H1 (cell line): ENCODE measurements around the gene FHIT.

Source experiments
- BCL11A ChIP-seq, 2 experiments: IDR thresholded peaks; one replicate each; pipeline ENCODE4 v1.6.1; 2011; ENCODE audit warnings: low read depth in 2 of 2, low read length in 2 of 2, mild to moderate bottlenecking in 2 of 2
- EP300 ChIP-seq, 2 experiments: IDR thresholded peaks; 1 replicate in 1 of 2; 2 replicates in 1 of 2; pipeline ENCODE4 v1.6.1; 2011 to 2012; ENCODE audit warnings: low read depth in 2 of 2, low read length in 2 of 2, mild to moderate bottlenecking in 2 of 2, borderline replicate concordance in 1 of 2, inconsistent platforms in 1 of 2, moderate library complexity in 1 of 2
- GABPA ChIP-seq: IDR thresholded peaks from 2 replicates; pipeline ENCODE4 v1.6.1; 2011; ENCODE audit warnings: mild to moderate bottlenecking, low read length, moderate library complexity, borderline replicate concordance; ENCODE audit not compliant: insufficient read depth
- NRF1 ChIP-seq: IDR thresholded peaks from 2 replicates; pipeline ENCODE4 v1.6.1; 2011; ENCODE audit warnings: mild to moderate bottlenecking, low read depth, low read length, improper control_type of control experiment
- POLR2A ChIP-seq, 2 experiments: IDR thresholded peaks; 1 replicate in 1 of 2; 2 replicates in 1 of 2; pipeline ENCODE4 v1.6.1; 2011; ENCODE audit warnings: low read depth in 2 of 2, low read length in 2 of 2, mild to moderate bottlenecking in 2 of 2; ENCODE audit errors: control extremely low read depth in 1 of 2
- SIX5 ChIP-seq: IDR thresholded peaks from 2 replicates; pipeline ENCODE4 v1.6.1; 2011; ENCODE audit warnings: mild to moderate bottlenecking, low read depth, low read length
- TF ChIP-seq, protein P1 (sequence below), 3 experiments: IDR thresholded peaks; 1 replicate in 2 of 3; 2 replicates in 1 of 3; pipeline versions ENCODE4 v1.5.1 to v1.6.1; 2011; ENCODE audit warnings: low read length in 3 of 3, mild to moderate bottlenecking in 3 of 3, inconsistent platforms in 2 of 3, low read depth in 1 of 3, moderate library complexity in 1 of 3; ENCODE audit not compliant: insufficient read depth in 1 of 3; ENCODE audit errors: control extremely low read depth in 1 of 3

DNA sequence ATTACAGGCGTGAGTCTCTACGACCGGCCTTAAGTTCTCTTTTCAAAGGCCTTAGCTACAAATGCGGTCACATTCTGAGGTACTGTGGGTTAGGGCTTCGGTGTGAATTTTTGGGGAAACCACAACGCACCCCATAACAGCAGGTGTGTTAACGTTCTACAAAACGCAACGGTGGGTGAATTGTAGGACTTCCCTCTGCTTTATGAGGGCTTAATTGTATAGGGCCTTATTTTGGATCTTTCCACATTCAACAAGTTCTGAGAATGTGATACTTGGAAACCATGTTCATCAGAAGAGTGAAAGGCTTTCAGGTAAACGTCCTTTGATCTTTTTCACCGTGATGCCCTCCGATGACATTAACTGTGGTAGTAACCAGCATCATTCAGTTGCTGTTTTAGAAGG is 1202.8 kb downstream of the FHIT start:
- no peak for TF ChIP-seq SIX5
- TF ChIP-seq BCL11A (IDR thresholded peaks at IDR 0.05; ENCODE audit: low read depth in 2 of 2, low read length in 2 of 2): no peak
- no peak for TF ChIP-seq NRF1
- TF ChIP-seq EP300 (IDR thresholded peaks at IDR 0.05; ENCODE audit: borderline replicate concordance in 1 of 2, low read depth in 2 of 2, low read length in 2 of 2): no peak
- no peak for TF ChIP-seq POLR2A (IDR thresholded peaks at IDR 0.05; ENCODE audit: control extremely low read depth in 1 of 2, low read depth in 2 of 2, low read length in 2 of 2)
- no peak for TF ChIP-seq GABPA
- TF ChIP-seq, protein P1, sequence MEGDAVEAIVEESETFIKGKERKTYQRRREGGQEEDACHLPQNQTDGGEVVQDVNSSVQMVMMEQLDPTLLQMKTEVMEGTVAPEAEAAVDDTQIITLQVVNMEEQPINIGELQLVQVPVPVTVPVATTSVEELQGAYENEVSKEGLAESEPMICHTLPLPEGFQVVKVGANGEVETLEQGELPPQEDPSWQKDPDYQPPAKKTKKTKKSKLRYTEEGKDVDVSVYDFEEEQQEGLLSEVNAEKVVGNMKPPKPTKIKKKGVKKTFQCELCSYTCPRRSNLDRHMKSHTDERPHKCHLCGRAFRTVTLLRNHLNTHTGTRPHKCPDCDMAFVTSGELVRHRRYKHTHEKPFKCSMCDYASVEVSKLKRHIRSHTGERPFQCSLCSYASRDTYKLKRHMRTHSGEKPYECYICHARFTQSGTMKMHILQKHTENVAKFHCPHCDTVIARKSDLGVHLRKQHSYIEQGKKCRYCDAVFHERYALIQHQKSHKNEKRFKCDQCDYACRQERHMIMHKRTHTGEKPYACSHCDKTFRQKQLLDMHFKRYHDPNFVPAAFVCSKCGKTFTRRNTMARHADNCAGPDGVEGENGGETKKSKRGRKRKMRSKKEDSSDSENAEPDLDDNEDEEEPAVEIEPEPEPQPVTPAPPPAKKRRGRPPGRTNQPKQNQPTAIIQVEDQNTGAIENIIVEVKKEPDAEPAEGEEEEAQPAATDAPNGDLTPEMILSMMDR (IDR thresholded peaks at IDR 0.05; ENCODE audit: control extremely low read depth in 1 of 3, insufficient read depth in 1 of 3, low read depth in 1 of 3, low read length in 3 of 3): no peak
